CD14-positive monocyte (primary cell): ENCODE measurements around the gene SLC13A3. TPM values are rescaled to one million over a fixed set of nuclear protein-coding genes. Genes with fewer than 3 reads are reported as not detected.

Source experiments
- DNase-seq, 3 donors: peaks; one replicate each; pipeline ENCODE4 v3.0.0-alpha.2; 2011 to 2022
- H2AFZ ChIP-seq: 2 replicates; pipeline ENCODE4 v1.6.0; 2012; ENCODE audit warnings: mild to moderate bottlenecking, low read depth, low read length, inconsistent platforms; ENCODE audit not compliant: insufficient read depth, poor library complexity, severe bottlenecking
- H3K27ac ChIP-seq, 2 donors: 1 replicate in 1 of 2; 2 replicates in 1 of 2; pipeline ENCODE4 v1.5.1; 2012 to 2013; ENCODE audit warnings: low read length in 2 of 2, control low read depth in 1 of 2, inconsistent platforms in 1 of 2, low read depth in 1 of 2, mild to moderate bottlenecking in 1 of 2
- H3K27me3 ChIP-seq, 2 donors: one replicate each; pipeline versions ENCODE4 v1.6.0 to v1.6.1; 2011 to 2013; ENCODE audit warnings: low read length in 2 of 2; ENCODE audit not compliant: control insufficient read depth in 2 of 2, insufficient read depth in 2 of 2
- H3K36me3 ChIP-seq, 2 donors: replicated peaks in 1 of 2; 1 replicate in 1 of 2; 2 replicates in 1 of 2; pipeline versions ENCODE4 v1.5.1 to v1.6.1; 2012 to 2013; ENCODE audit warnings: low read length in 2 of 2, control low read depth in 1 of 2, inconsistent platforms in 1 of 2, mild to moderate bottlenecking in 1 of 2; ENCODE audit not compliant: insufficient read depth in 2 of 2, control insufficient read depth in 1 of 2
- H3K4me1 ChIP-seq, 2 donors: 1 replicate in 1 of 2; 2 replicates in 1 of 2; pipeline versions ENCODE4 v1.5.1 to v1.6.1; 2012 to 2013; ENCODE audit warnings: low read length in 2 of 2, control low read depth in 1 of 2, inconsistent platforms in 1 of 2, mild to moderate bottlenecking in 1 of 2, moderate library complexity in 1 of 2; ENCODE audit not compliant: insufficient read depth in 2 of 2, control insufficient read depth in 1 of 2
- H3K4me2 ChIP-seq: replicated peaks from 2 replicates; pipeline ENCODE3; 2012; ENCODE audit warnings: low read length, moderate library complexity, mild to moderate bottlenecking; ENCODE audit not compliant: poor library complexity, severe bottlenecking; ENCODE audit errors: extremely low read depth
- H3K4me3 ChIP-seq, 3 experiments: fragments of 200-600 bp in 1 of 3; sonication (generic) in 1 of 3; replicated peaks in 1 of 3; 1 replicate in 2 of 3; 2 replicates in 1 of 3; pipeline ENCODE4 v1.5.1; 2011 to 2013; ENCODE audit warnings: low read length in 3 of 3, mild to moderate bottlenecking in 3 of 3, control low read depth in 2 of 3, low read depth in 2 of 3, inconsistent platforms in 1 of 3, moderate library complexity in 1 of 3
- H3K79me2 ChIP-seq: 2 replicates; pipeline ENCODE4 v1.6.0; 2012; ENCODE audit warnings: mild to moderate bottlenecking, control low read depth, inconsistent platforms, low read length, moderate library complexity; ENCODE audit not compliant: insufficient read depth
- H3K9ac ChIP-seq: 2 replicates; pipeline ENCODE4 v1.6.0; 2017; ENCODE audit warnings: low read length, mild to moderate bottlenecking; ENCODE audit not compliant: insufficient read depth, poor library complexity, severe bottlenecking
- H3K9me3 ChIP-seq, 2 donors: replicated peaks in 1 of 2; 1 replicate in 1 of 2; 2 replicates in 1 of 2; pipeline versions ENCODE4 v1.5.1 to v1.6.1; 2012 to 2013; ENCODE audit warnings: low read length in 2 of 2, control low read depth in 1 of 2; ENCODE audit not compliant: control insufficient read depth in 1 of 2, insufficient read depth in 1 of 2
- H4K20me1 ChIP-seq: 2 replicates; pipeline ENCODE4 v1.6.0; 2012; ENCODE audit warnings: mild to moderate bottlenecking, low read length, control low read depth, moderate library complexity; ENCODE audit not compliant: insufficient read depth
- H3K27ac Mint-ChIP-seq, 7 donors: one replicate each; pipeline ENCODE4 v1.8.0; 2020; ENCODE audit warnings: mild to moderate bottlenecking in 7 of 7, mixed read lengths in 7 of 7, moderate library complexity in 6 of 7, inconsistent platforms in 2 of 7
- H3K27me3 Mint-ChIP-seq, 3 donors: one replicate each; pipeline ENCODE4 v1.8.0; 2021 to 2022; ENCODE audit warnings: low read depth in 3 of 3, mild to moderate bottlenecking in 3 of 3, mixed read lengths in 3 of 3, moderate library complexity in 3 of 3, inconsistent platforms in 1 of 3
- H3K36me3 Mint-ChIP-seq, 2 donors: one replicate each; pipeline ENCODE4 v1.8.0; 2020; ENCODE audit warnings: mixed read lengths in 2 of 2, inconsistent platforms in 1 of 2, mild to moderate bottlenecking in 1 of 2
- H3K4me1 Mint-ChIP-seq: one replicate; pipeline ENCODE4 v1.8.0; 2020; ENCODE audit warnings: mild to moderate bottlenecking, mixed read lengths
- H3K4me3 Mint-ChIP-seq, 2 donors: one replicate each; pipeline ENCODE4 v1.8.0; 2020; ENCODE audit warnings: mild to moderate bottlenecking in 2 of 2, mixed read lengths in 2 of 2, moderate library complexity in 1 of 2
- H3K9me3 Mint-ChIP-seq, 7 donors: one replicate each; pipeline ENCODE4 v1.8.0; 2020 to 2022; ENCODE audit warnings: mixed read lengths in 7 of 7, mild to moderate bottlenecking in 6 of 7, moderate library complexity in 6 of 7, inconsistent platforms in 2 of 7
- CTCF ChIP-seq: fragments of 200-600 bp; IDR thresholded peaks from one replicate; pipeline ENCODE4 v1.8.0; 2022; ENCODE audit warnings: antibody characterized with exemption, mild to moderate bottlenecking
- WGBS: methylation state at CpG from one replicate; pipeline ENCODE4 v1.1.5; 2013; ENCODE audit warnings: missing lambda C conversion rate; ENCODE audit not compliant: insufficient coverage; 5-methylcytosine and 5-hydroxymethylcytosine counted together
- intact Hi-C, 2 donors: fragments of 100-400 bp; cut with micrococcal nuclease; formaldehyde crosslinking; loops; one replicate each; pipeline versions ENCODE4 v1.15.0 to v1.15.1; 2023
- polyA plus RNA-seq, 3 donors: library from polyadenylated mRNA; depleted of rRNA in 1 of 3; unstranded in 2 of 3; stranded (reverse) in 1 of 3; fragments of 300-500 nt in 2 of 3; fragments of >200 nt in 1 of 3; fragmentation: Illumina TruSeq in 2 of 3; gene quantifications; 1 replicate in 2 of 3; 2 replicates in 1 of 3; pipeline ENCODE4 v1.2.3, GENCODE V29; 2012 to 2021

The SLC13A3 gene
- polyA plus RNA-seq, 3 donors: 0.04 TPM; not detected in 2

GRCh38 chr20:46636514-46636913 lies 14.7 kb downstream of the SLC13A3 start:
- H3K9me3 Mint-ChIP-seq: peaks cover 0 to 4% (median 0%) of the 10 kb centered on the region in 7 donors
- H3K4me2 ChIP-seq: no peak overlapping the region
- H3K36me3 Mint-ChIP-seq: no peaks in the 10 kb centered on the region
- no peak overlapping the region for H3K4me3 ChIP-seq
- no peak overlapping the region for H3K4me3 Mint-ChIP-seq
- 82% methylated on average over 3 of the region's 4 CpGs for WGBS
- peaks cover 10% of the 10 kb centered on the region for H3K4me1 Mint-ChIP-seq
- no peak overlapping the region for H2AFZ ChIP-seq
- no peak for TF ChIP-seq CTCF
- H3K36me3 ChIP-seq: no peaks in the 10 kb centered on the region
- H3K79me2 ChIP-seq: no peaks in the 10 kb centered on the region
- peaks cover 6 to 7% of the 10 kb centered on the region in 2 donors for H3K4me1 ChIP-seq
- H4K20me1 ChIP-seq: no peaks in the 10 kb centered on the region
- no peaks in the 10 kb centered on the region for H3K27me3 ChIP-seq
- no peak overlapping the region for H3K27ac Mint-ChIP-seq
- H3K9me3 ChIP-seq: no peaks in the 10 kb centered on the region
- H3K27ac ChIP-seq: no peak overlapping the region
- peaks cover 4 to 9% (median 9%) of the 10 kb centered on the region in 3 donors for H3K27me3 Mint-ChIP-seq
- intact Hi-C loops: no loop called here
- DNase-seq: no peak
- no peak overlapping the region for H3K9ac ChIP-seq

DNA sequence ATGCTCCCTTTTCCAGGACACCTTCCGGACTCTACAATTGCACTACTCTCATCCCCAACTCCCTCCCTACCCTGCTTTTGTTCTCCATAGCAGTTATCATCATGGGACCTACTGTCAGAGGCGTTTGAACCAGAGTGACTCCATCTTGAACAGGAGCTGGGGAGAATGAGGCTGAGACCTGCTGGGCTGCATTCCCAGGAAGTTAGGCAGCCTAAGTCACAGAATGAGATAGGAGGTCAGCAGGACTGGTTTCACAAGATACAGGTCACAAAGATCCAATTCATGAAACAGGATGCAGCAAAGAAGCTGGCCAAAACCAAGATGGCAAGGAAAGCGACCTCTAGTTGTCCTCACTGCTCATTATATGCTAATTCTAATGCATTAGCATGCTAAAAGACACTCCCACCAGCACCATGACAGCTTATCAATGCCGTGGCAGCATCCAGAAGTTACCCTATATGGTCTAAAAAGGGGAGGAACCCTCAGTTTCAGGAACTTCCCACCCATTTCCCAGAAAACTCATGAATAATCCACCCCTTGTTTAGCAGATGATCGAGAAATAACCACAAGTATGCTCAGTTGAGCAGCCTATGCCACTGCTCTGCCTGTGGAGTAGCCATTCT lies 15.6 kb downstream of the SLC13A3 start:
- Histone ChIP-seq H3K9ac (no peak overlapping the region), H3K4me2 (no peak overlapping the region), H3K27ac (no peak overlapping the region), H3K27me3 (no peaks in the 10 kb centered on the region), H3K79me2 (no peaks in the 10 kb centered on the region), H2AFZ (no peak overlapping the region), H4K20me1 (no peaks in the 10 kb centered on the region), H3K4me1 (peaks cover 15 to 16% of the 10 kb centered on the region in 2 donors), H3K4me3 (no peak overlapping the region), H3K36me3 (no peaks in the 10 kb centered on the region), H3K9me3 (no peaks in the 10 kb centered on the region)
- peaks cover 2 to 10% (median 9%) of the 10 kb centered on the region in 3 donors for H3K27me3 Mint-ChIP-seq
- H3K4me1 Mint-ChIP-seq: peaks cover 19% of the 10 kb centered on the region
- peaks cover 0 to 4% (median 0%) of the 10 kb centered on the region in 7 donors for H3K9me3 Mint-ChIP-seq
- WGBS: 68% methylated on average over 5 of the region's 5 CpGs
- no peak overlapping the region for H3K27ac Mint-ChIP-seq
- intact Hi-C loops: no loop called here
- no peak overlapping the region for H3K4me3 Mint-ChIP-seq
- DNase-seq: no peak
- no peaks in the 10 kb centered on the region for H3K36me3 Mint-ChIP-seq
- no peak for TF ChIP-seq CTCF
